Tongue (tissue), 2 donors: ENCODE data around the gene PICALM. TPM values are rescaled to one million over a fixed set of nuclear protein-coding genes. Genes with fewer than 3 reads are reported as not detected.
"Not testable (repeated sequence)": the region's sequence is repeated elsewhere in the genome, so short reads cannot be mapped to it uniquely, and the experiment has no call there.

ENCODE experiments used
- DNase-seq: peaks from one replicate; pipeline ENCODE4 v3.0.0-alpha.2; 2015
- total RNA-seq: library from RNA; depleted of rRNA; stranded (reverse); fragments of >200 nt; gene quantifications from one replicate; pipeline ENCODE4 v1.2.3, GENCODE V29; 2014

Gene PICALM
- total RNA-seq, result 391 TPM

GRCh38 chr11:86068951-86069407 is at the start of gene PICALM:
Gene PICALM, minus strand, starts transcription at chr11:86069084. Its CDS starts 304 bp downstream, at chr11:86068780.
- DNase-seq, result peak; percentile 99

- DNase-seq, result no peak
Observed at GRCh38 chr11:86118253-86118652, 49.4 kb upstream of the PICALM start.

DNA sequence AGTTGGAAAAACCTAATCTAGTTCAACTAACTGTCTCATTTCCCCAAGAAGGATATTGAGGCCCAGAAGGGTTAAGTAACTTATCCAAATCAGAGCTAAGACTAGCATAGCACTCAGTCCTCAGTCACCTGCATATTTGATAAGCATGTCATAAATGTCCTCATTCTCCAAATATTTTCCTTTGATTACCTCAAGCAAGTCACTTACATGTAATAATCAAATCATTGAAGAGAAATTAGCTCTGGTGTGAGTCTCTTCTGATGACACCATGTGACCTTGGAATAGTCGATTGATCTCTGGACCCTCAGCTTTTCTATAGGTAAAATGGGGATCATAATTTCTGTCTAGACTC is 48.8 kb upstream of the PICALM start:
- no peak for DNase-seq

DNA sequence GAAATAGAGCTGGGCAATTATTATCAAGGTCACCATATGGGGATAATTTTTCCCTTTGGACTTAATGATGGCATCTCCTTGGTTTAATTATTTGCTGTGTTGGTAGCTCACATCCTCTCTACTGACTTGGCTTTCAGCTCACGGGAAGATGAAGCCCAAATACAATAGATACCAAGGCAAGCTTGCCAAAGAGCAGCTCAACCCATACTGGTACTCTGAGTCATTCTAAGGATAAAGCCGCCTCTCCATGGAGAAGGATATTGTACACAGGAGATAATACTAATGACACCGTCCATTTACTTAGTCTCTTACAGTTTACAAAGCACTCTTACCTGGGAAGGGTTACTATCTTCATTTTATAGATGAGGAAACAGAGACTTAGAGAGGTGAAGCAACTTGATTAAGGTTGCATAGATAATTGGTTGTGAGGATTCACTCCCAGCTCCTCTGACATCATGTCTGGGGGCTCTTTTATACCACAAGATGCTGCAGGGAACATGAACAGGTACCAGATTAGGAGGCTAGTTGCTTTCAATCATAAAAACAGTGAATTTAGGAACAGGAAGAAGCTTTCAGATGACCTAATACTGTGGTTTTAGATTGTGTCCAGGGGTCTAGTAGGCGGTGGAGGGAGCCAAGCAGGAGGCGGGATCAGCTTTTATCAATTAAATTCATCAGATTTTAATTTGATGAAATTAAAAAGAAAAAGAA is 48.3 kb upstream of the PICALM start:
- no peak for DNase-seq

- DNase-seq, result no peak
Observed at GRCh38 chr11:86116386-86116726, 47.5 kb upstream of the PICALM start.

DNA sequence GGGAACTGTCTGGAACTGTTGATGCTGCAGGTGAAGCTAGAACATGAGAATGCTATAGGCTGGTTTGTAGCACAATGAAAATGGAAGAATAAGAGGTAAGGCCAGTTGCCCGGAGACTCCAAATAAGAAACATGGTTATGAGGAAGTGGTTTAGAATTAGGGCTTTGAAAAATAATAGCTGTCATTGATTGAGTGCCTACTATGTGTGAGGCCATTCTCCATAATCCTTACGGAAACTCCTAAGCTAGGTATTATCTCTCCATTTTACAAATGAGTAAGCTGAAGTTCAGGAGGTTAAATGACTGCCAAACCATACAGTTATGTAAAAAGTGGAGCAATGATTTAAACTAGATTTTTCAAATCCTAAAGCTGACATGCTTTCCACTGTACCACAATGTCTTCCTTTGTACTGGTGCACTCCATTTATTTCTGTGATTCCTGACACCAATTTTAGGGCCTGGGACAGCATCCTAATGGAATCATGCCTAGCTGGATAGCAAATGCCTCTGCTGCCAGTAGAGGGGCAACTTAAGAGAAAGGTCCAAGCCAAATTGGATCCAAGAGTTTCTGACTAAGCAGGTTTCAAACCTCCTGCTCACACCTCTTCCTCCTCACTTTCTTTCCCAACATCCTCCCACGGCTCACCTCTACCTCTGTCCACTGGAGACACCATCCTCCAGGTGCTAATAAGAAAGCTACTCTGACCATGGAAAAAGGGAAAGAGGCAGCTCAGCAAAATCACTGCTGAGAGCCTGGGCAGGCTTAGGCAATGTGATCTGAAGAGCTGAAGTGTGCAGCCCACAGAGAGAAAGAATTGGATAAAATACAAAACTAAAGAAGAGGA is 46.9 kb upstream of the PICALM start:
- DNase-seq, result no peak

GRCh38 chr11:86108890-86109638 is 40.2 kb upstream of the PICALM start:
- no peak for DNase-seq

DNA sequence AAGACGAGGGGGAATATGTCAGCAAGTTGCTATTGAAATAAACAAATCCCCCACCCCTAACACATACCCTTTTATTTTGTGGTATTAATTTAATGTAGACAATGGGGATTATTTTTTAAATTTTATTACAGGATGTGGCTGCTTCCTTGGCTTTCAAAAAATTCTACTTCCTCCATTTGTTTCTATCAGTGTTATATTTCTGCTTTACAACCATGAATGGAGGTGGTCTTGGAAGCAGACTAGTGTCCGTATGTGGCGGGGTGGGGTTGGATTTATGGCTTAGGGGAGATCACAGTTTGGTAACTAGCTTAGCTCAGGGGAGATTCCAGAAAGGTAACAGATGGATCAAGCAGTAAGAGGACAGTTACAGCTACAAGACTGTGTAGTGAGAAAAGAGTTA is 39.3 kb upstream of the PICALM start:
- DNase-seq, result no peak

DNA sequence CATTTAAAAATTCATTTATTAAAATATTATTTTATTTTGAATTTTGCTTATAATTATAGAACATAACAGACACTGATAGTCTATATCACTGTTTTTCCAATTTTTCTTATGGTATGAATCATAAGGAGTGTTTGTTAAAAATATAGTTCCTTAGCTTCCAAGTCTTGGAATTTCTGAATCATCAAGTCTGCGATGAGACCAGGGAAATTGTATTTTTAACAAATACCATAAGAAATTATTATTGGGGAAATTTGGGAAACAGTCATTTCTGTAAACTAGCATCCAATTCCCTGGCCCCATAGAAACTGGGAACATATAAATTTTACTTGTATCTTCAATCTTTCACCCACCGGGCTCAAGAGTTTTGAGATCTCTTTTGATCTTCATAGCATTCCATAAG is 38.0 kb upstream of the PICALM start:
- DNase-seq, result no peak

GRCh38 chr11:86106031-86106430 is 37.1 kb upstream of the PICALM start:
- DNase-seq, result not testable (repeated sequence)

- DNase-seq, result not testable (repeated sequence)
Observed at GRCh38 chr11:86105601-86106000, 36.7 kb upstream of the PICALM start.

- DNase-seq, result no peak
Observed at GRCh38 chr11:86103808-86104207, 34.9 kb upstream of the PICALM start.

GRCh38 chr11:86101941-86102407 is 33.1 kb upstream of the PICALM start:
- no peak for DNase-seq

DNA sequence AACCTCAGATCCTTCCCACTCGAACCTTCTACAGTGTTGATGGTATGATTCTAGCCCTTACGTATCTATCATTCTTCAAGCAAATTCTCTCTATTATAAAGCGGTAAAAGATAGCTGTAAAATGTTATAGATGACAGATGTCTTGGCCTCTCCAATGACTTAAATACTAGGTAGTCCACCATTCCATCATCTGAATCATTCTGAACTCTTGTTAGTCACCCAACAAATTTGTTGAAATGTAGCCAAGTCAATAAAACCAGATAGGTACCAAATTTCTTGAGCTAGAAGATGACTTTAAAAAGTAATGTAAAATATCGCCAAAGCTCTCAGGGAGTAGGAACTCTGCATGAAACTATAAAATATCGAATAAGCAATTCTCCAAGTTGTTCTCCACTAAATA is 32.6 kb upstream of the PICALM start:
- DNase-seq, result no peak

DNA sequence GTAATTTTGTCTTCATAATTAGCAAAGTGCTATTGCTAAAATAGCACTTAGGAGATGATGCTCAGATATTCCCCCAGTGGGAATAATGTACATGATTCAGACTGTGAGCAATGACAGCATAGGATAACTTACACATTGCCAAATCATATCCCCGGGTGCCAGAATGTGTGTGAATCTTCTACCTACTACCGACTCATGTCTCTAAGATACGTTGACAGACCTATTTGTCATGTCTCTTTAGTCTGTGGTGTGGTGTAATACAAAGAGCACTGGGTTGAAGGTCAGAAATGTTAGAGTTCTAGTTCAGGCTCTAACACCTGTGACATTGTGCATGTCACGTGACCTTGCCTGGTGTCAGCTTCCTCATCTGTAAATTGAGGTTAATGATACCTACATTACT is 31.0 kb upstream of the PICALM start:
- DNase-seq, result no peak

- DNase-seq, result no peak
Observed at GRCh38 chr11:86097980-86098379, 29.1 kb upstream of the PICALM start.

DNA sequence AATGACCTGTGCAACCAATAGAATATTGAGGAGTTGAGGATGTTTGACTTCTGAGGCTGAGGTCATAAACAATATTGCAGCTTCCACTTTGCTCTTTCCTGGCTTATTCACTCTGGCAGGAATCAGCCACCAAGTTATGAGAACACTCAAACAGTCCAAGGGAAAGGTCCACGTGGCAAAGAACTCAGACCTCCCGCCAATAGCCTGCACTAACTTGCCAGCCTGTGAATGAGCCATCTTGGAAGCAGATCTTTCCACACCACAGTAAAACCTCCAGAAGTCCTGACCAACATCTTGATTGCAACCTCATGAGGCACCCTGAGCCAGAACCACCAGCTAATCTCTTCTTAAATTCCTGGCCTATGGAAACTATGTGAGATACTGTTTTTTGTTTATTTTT is 22.7 kb upstream of the PICALM start:
- no peak for DNase-seq

GRCh38 chr11:86091086-86091485 is 22.2 kb upstream of the PICALM start:
- no peak for DNase-seq

DNA sequence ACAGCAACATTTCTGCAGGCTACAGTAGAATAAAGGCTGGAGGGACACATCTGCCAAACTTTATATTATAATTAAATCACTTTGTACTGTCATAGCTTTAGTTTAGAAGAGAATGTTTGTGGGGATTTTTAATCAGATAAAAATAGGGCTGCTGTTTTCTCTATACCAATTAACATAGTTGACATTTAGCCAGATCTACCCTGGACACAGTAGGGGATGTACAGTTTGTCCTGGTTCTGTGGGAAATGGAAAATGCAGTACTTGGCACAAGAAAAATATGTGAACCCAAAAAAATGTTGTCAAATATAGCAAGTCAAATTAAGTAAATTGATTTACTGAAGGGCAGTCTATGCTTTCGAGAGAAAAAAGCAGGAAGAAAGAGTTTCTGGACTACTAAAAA is 20.8 kb upstream of the PICALM start:
- DNase-seq, result peak; percentile 47

DNA sequence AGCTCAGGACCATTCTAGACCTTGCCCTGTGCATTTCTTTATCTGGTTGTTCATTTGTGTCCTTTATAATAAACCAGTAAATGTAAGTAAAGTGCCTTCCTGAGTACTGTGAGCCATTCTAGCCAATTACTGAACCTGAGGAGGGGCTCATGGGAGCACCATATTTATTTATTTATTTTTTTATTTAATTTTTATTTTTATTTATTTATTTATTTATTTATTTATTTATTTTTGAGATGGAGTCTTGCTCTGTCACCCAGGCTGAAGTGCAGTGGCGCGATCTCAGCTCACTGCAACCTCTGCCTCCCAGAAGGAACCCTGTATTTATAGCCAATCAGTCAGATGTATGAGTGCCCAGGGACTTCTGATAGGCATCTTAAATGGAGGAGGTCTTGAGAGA is 18.8 kb upstream of the PICALM start:
- not testable (repeated sequence) for DNase-seq

- DNase-seq, result no peak
Observed at GRCh38 chr11:86087256-86087655, 18.4 kb upstream of the PICALM start.

GRCh38 chr11:86081455-86081854 is 12.6 kb upstream of the PICALM start:
- no peak for DNase-seq

DNA sequence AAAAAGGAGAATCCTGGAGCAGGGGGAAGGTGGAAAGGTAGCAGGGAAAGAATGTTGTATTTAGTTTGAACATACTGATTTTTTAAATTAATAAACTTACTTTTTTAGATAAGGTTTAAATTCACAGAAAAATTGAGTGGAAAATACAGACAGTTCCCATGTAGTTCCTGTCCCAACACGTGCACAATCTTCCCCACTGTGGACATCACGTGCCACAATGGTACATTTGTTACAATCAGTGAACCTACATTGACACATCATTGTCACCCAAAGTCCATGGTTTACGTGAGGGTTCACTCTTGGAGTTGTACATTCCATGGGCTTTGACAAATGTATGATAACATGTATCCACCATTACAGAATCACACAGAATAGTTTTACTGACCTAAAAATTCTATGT is 10.5 kb upstream of the PICALM start:
- no peak for DNase-seq
